LNCAP (cell line): ENCODE measurements around the gene MANF.

Experiments
- CTCF ChIP-seq: fragments of 450-650 bp; IDR thresholded peaks from 2 replicates; pipeline ENCODE4 v1.5.1; 2017; ENCODE audit warnings: mild to moderate bottlenecking

MANF gene

DNA sequence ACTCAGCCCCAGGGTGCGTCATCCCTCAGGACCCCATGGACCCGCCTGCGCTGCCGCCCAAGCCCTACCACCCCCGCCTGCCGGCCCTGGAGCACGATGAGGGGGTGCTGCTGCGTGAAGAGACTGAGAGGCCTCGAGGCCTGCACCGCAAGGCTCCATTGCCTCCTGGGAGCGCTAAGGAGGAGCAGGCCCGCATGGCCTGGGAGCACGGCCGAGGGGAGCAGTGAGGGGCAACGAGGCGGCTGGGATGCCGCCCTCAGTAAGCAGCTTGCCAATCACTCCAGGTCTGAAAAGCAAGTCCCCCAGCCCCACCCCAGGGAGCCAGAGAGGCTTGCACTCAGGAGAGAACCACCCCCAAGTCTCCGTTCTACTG, 3.8 kb upstream of the MANF start:
- TF ChIP-seq CTCF = no peak

DNA sequence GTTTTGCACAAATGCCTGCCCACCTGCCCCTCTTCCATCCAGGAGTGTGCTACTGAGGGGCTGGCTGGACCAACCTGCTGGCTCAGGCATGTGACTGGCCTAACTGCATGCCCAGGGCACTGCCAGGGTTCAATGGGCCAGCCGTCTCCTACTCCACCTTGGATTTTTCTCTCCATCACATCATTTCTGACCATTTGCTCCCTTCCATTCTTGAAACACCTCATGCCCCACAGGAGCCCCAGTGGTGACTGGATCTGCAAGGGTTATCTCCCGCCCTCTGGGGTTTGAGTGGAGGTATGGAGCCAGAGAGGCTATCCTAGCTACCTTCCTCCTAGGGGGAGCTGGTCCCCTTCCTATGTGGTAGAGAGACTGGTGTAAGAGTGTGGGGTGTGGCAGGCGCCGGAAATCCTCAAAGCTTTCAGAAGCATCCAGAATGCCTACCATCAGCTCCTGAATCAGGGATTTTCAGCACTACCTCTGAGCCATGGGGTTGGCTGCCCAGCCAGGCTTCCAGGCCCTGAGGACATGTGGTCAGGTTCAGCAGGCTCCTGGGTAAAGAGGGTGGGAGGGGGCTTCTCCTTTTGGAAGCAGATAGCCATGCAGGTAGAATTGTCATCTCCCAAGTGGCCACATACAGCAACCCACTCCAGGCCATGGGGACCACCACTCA, 2.9 kb upstream of the MANF start:
- no peak for TF ChIP-seq CTCF

GRCh38 chr3:51382947-51383578, 2.0 kb upstream of the MANF start:
- TF ChIP-seq CTCF = no peak

DNA sequence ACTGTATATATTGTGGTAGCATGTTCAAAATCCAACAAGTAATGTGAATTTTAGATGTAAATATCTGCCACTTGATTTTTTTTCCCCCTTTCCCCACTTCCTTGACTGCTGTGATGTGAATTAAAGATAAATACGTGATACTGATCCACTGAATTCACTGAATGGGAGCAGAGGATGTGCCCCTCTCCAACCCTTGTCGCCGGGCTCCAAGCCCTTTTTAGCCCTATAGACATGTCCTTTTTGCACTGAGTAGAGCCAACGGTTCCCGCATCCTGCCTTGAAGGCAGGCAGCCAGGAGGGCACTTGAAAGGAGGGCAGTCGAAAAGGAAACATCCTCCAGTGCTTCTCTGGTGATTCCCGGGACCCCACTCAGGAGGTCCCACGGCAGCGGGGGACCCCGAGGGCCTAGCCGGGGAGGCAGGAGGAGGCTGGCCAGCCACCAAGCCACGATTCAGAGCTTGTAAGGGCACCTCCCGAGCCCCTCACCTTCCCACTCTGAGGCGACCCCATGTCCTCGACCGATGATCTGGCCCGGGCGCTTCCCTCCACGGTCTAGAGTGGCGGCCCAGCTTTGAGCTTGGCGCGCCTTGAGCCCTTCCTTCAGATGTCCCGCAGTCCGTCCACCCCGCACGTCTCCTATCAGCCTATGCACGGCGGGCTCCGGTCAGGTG, 901 bp upstream of the MANF start:
- TF ChIP-seq CTCF = no peak

DNA sequence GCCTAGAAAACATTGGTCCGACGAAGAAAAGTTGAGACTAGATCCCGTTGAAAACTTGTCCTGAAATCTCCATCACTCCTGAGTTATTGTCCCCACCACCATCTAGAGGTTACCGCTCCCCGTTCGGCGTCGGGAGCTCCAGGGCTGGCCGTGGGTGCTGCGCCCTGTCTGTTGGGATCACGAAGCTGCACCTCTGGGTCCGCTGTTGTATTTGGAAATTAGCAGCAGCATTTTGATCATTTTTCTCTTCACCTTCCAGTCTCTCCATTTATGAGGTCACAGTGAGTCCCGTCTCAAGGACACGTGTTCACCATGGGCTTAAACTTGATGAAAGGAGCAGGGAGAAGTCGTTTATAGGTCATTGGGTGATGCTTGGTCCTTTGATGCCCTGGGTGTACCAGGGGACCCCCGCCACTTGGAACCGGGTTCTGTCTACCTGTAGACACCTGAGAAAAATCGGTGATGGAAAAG, 565 bp downstream of the MANF start:
- no peak for TF ChIP-seq CTCF

- TF ChIP-seq CTCF = no peak
Observed at GRCh38 chr3:51386159-51386851, 1.2 kb downstream of the MANF start.

DNA sequence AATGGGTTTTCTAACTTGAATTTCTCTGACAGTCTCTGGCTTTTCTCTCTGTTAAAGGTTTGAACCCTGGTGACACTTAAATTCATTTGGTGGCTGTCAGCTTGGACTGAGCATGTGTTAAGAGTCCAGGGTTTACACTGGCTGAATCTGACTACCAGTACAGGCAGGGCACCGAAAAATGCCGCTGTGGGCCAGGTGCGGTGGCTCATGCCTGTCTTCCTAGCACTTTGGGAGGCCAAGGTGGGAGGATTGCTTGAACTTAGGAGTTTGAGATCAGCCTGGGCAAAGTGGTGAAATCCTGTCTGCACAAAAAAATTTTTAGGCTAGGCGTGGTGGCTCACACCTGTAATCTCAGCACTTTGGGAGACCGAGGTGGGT, 1.8 kb downstream of the MANF start:
- TF ChIP-seq CTCF = no peak
